Fibroblast of peridontal ligament (primary cell): ENCODE data around the gene RNF5.
"Not testable (repeated sequence)": the region's sequence is repeated elsewhere in the genome, so short reads cannot be mapped to it uniquely, and the experiment has no call there.

Source experiments
- DNase-seq: peaks from one replicate; pipeline ENCODE4 v3.0.0-alpha.2; 2010; ENCODE audit errors: extremely low read depth

Gene RNF5, protein sequence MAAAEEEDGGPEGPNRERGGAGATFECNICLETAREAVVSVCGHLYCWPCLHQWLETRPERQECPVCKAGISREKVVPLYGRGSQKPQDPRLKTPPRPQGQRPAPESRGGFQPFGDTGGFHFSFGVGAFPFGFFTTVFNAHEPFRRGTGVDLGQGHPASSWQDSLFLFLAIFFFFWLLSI

DNA sequence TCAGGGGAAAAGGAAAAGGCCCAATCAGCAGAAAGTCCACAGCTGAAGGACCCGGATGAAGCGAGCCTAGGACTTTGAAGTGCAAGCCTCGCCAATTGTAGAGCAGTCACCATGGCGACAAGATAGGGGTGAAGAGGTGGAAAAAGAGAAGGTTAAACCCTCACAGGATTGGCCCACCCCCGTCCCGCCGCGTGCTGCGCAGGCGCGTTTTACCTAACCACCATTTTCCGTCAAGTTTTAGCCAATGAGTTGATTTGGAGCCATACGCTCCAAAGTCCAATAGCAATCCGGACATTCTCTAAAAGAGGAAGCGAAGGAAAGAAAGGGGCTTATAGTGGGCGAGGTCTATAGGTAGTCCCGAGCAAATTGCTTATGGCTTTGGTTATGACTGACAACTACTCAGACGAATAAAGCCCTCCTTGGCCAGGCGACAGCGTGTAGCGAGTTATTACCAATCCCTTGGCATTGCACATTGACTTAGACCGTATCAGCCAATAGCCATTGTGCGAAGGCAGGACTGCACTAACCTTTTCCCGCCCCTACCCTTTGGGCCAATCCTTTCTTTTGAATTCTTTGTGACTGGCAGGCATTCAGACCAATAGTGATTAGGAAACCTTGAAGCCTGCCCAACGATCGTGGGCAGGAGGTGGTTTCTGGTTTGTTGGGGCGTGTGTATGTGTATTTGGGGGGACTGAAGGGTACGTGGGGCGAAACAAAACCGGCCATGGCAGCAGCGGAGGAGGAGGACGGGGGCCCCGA is at the start of gene RNF5:
Gene RNF5, plus strand, starts transcription at position 618 of the 759 bp plus-strand sequence. Its CDS starts 107 bp downstream, at position 725.
- peak; percentile 100 for DNase-seq

DNA sequence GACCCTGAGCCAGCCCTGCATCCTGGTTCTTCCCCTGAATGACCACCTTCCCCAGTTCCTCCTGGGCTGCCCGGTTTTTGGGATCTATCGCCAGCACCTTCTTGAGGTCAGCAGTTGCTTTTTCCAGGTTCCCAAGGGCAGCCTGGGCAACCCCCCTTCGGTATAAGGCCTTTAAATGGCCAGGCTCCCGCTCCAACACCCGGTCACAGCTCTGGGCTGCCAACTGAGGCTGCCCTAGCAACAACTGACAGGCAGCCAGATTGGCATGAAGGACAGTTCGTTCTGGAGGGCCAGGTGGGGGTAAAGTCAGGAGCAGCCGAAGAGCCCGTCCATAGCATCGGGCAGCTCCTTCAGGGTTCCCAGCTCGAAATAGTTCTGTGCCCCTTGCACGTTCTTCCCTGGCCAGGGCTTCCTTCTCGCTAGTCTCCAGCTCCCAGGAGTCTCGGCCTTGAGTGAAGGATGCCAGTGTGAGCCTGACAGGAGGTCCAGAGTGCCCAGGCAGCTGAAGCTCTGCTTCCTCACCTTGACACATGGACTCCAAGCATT is 49.4 kb upstream of the RNF5 start:
- no peak for DNase-seq

- no peak for DNase-seq
Observed at GRCh38 chr6:32129297-32130088, 48.7 kb upstream of the RNF5 start.

DNA sequence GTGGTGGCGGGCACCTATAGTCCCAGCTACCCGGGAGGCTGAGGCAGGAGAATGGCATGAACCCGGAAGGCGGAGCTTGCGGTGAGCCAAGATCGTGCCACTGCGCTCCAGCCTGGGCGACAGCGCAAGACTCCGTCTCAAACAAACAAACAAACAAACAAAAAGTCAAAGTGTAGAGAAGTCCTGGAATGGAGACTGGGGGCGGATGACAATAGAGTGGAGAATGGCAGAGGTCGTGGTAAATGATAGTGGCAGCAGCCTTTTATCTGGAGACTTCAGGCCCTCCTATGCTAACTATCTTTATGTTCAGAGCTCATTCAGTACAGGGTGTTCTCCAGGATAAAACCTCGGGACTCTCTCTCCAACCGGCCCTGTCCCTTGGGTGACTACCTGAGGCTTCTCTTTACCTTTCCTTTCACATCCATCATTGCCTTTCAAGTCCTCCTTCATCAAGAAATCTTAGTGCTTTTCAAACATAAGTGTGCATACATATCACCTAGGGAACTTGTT is 46.7 kb upstream of the RNF5 start:
- no peak for DNase-seq

GRCh38 chr6:32132110-32132509 is 46.1 kb upstream of the RNF5 start:
- DNase-seq = no peak

DNA sequence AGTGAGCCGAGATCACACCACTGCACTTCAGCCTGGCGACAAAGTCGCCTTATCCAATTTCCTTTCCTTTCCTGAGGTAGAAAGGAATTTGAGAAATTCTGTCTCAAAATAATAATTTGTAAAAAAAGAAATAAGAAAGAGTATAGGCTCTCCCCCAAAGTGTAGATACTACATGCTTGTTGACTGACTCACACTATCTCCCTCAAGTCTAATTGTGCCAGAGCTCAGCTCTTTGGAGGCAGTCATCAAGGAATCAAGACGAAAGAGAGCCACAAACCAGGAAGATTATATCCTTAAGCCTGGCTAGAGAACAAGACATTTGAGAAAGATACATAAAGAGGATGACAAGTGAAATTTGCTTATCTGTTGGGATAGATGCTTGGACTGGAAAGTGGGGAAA is 44.4 kb upstream of the RNF5 start:
- peak; percentile 61 for DNase-seq

- no peak for DNase-seq
Observed at GRCh38 chr6:32137454-32137853, 40.8 kb upstream of the RNF5 start.

- DNase-seq = peak; percentile 25
Observed at GRCh38 chr6:32139590-32139989, 38.6 kb upstream of the RNF5 start.

GRCh38 chr6:32140420-32141046 is 37.7 kb upstream of the RNF5 start:
- peak; percentile 31 for DNase-seq

- not testable (repeated sequence) for DNase-seq
Observed at GRCh38 chr6:32144238-32144637, 34.0 kb upstream of the RNF5 start.

DNA sequence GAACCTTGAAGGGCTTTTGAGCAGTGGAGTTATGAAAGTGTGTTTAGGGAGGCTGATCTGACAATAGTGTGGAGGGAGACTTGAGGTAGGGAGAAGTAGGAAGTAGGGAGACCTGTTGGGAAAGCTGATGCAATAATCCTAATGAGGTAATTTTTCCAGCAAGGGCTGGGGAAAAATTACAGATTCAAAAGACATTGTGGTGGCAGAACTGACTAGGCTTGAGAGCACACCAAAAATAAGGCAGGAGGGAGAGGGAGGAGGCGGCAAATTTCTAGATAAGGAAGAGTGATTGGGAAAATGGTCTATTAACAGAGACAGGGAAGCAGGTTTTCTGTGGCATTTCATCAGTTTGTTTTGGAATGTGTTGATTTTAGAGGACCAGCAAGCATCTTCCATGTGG is 31.9 kb upstream of the RNF5 start:
- no peak for DNase-seq

DNA sequence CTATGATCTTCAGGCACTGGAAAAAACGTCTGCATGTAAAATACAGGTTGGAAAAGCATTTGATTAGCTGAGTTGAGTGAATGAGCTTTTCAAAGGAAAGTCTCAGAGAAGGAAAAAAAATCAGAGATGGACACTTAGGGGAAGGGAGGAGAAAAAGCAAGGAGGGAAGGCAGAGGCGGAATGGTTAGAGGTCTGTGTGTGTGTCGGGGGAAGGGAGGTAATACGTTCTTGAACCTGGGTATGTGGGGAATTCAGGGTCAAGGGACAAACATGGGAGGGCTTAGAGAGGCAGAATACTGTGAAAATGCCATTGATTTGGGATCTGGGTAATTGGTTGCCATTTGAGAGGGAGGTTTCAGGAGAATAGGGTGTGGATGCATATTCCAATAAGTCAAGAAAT is 31.5 kb upstream of the RNF5 start:
- no peak for DNase-seq

DNA sequence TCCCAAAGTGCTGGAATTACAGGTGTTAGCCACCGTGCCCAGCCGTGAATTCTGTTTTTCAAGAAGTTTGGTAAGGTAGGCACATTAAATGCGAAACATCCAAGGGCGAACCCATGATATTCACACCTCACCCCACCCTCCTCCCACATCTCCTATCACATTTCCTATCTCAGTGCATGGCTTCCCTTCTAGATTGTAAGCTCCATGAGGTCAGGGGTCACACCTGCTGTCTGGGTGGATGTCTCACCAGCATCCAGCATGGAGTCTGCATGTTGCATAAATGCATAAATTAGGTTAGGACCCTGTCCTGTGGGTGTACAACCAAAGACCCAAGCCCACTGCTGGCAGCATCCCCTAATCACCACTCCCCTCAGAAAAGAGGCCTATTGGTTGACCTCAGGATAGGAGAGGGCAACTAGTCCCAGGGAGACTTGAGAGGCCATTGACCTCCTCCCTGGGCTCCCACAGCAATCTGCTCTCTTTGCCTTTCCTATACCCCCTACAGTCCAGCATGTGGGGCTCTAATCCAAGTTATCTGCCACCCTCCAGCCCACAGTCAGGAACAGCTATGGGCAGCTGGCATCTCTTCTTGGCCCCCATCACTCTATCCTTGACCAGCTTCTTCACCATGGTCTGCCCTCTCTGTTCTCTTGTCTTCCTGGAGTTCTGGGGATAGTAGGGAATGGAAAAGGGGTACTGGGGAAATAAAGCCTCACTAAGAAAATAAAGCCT is 30.6 kb upstream of the RNF5 start:
- no peak for DNase-seq

DNA sequence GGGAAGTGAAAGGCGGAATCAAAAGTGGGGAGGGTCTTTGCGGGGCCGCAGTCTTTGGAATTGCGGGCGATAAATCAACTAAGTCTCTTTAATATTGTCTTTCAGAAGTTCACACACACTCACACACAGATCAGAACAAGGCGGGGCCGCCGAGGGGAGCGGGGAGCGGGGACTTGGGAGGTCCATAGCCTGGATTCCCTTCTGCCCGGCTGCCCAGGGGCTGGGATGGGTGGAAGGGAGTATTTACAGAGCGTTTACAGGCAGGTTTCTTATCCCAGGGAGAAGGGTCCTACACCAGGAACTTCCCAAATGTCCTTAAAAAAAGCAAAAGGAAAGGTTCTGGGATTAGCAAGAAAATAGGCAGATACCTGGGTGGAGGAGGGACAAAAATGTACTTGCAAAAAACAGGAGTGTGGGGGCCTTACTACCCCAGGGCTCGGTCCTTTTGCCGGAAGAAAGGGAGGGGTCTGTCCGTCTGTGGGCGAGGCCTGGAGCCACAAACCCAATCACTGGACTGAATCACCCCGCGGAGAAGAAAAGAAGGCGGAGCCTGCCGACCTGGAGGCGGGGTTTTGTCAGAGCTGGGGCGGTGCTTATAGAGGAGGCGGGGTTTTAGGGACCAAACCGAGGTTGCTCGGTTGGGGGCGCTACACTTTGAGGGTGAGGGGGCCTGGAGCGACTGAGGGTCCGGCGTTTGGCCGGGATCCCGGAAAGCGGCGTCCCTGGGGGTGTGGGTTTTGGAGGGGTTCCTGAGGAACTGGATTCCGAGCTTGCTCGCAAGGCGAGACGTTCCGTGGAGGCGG is 29.7 kb upstream of the RNF5 start:
- DNase-seq = no peak

DNA sequence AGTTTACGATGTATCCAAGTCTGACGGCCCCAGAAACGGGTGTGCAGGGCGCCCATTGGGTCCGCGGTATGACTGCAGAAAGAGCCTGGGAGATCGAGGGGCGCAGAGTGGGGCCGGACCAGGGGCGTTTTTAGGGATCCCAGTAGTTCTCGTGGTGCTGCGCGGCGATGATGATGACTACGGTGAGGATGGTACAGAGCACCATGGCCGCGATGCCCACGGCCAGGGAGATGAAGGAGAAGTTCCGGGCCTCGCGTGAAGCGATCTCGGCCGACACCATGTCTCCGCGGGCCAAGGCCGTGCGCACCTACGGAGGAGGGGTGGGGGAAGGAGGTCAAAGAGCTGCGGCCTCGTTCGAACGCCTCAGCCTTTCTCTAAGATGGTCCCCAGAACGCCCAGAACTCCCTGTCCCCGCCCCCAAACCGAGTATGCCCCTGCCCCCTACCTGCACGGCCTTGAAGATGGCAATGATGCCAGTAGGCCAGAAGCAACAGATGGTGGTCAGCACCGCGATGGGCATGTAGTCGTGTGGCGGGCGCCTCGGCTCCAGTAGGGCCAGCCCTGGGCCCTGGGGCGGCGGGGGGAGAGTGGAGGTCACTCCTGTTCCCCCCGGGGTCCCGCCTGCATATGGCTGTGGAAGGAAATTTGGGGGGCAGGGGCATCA is 29.0 kb upstream of the RNF5 start:
- no peak for DNase-seq

DNA sequence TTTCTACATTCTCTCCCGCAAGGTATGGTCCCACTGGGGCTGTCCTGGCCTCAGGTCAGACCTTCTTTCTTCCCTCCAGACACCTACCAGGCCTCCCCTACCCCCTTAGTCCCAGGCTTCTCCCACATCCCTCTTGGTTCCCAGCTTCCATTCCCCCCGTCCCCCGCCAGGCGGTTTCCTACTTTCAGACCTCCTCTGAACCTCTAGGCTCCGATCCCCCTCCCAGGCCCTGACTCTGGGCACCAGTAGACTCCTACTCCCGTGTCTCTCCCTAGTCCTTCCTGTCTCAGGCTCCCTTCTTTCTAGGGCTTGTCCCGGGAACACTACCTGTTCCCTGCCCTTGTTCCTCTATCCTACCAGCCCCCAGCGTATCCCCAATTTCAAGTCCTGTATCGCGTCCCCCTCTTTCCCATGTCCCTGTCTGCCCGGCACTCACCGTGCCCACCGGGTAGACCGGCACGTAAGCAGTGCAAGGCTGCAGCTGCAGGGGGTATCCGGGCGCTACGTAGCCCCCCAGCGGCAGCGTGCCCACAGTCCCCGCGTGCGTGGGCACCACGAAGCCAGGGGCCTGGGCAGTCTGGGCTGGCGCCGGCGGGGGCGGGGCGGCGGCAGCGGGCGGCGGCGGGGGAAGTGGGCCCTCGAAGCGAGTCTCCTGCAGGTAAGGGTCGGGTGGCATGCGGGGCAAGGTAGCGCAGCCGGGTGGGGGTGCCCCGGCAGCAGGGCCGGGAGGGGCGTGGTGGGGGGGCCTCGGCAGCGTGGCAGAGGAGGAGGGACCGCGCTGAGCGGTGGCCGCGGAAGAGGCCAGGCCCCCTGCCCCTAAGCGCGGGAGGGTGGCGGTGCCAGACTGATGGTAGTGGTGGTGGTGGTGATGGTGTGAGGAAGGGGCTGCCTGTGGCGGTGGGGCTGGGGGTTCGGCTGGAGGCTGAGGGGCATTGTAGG is 28.0 kb upstream of the RNF5 start:
- no peak for DNase-seq

- peak; percentile 7 for DNase-seq
Observed at GRCh38 chr6:32151181-32151862, 26.9 kb upstream of the RNF5 start.
